Cardiac fibroblast (primary cell): ENCODE data around the gene SCTR.
A peak's percentile ranks its signal among the peaks of the same experiment; 100 is the strongest.

ENCODE experiments used
- DNase-seq, 2 donors: peaks; one replicate each; pipeline versions ENCODE4 v3.0.0 to v3.0.0-alpha.2; 2010; ENCODE audit warnings: low read depth in 2 of 2
- H3K4me3 ChIP-seq, 2 donors: replicated peaks in 1 of 2; 1 replicate in 1 of 2; 2 replicates in 1 of 2; pipeline ENCODE4 v1.5.1; 2011; ENCODE audit warnings: low read depth in 2 of 2, low read length in 2 of 2, mild to moderate bottlenecking in 2 of 2, moderate library complexity in 1 of 2
- TF ChIP-seq, protein P1 (sequence below): IDR thresholded peaks from one replicate; pipeline ENCODE4 v1.5.1; 2011; ENCODE audit warnings: low read depth, mild to moderate bottlenecking, low read length, inconsistent platforms

Gene SCTR

GRCh38 chr2:119487434-119488244, 36.6 kb downstream of the SCTR start:
- TF ChIP-seq, protein P1, sequence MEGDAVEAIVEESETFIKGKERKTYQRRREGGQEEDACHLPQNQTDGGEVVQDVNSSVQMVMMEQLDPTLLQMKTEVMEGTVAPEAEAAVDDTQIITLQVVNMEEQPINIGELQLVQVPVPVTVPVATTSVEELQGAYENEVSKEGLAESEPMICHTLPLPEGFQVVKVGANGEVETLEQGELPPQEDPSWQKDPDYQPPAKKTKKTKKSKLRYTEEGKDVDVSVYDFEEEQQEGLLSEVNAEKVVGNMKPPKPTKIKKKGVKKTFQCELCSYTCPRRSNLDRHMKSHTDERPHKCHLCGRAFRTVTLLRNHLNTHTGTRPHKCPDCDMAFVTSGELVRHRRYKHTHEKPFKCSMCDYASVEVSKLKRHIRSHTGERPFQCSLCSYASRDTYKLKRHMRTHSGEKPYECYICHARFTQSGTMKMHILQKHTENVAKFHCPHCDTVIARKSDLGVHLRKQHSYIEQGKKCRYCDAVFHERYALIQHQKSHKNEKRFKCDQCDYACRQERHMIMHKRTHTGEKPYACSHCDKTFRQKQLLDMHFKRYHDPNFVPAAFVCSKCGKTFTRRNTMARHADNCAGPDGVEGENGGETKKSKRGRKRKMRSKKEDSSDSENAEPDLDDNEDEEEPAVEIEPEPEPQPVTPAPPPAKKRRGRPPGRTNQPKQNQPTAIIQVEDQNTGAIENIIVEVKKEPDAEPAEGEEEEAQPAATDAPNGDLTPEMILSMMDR = no peak
- H3K4me3 ChIP-seq = no peak overlapping the region
- DNase-seq = no peak

DNA sequence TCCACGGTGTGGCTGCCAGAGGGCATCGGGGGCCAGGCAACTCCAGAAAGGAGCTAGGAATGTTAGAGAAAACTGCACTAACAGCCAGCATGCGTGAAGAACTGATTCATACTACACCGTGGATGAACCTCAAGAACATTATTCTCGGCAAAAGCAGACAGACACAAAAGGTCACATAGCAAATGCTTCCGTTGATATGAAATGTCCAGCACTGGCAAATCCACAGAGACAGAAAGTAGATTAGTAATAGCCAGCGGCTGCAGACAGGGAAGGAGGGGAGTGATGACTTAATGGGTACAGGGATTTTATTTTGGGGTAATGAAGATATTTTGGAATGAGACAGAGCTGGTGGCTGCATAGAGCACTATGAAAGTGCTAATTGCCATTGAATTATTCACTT, 37.4 kb downstream of the SCTR start:
- no peak overlapping the region for H3K4me3 ChIP-seq
- DNase-seq = peak; percentile 36 to 82
- TF ChIP-seq, protein P1 = no peak

- no peak overlapping the region for H3K4me3 ChIP-seq
- DNase-seq = no peak
- TF ChIP-seq, protein P1 = no peak
These were observed 38.0 kb downstream of the SCTR start for GRCh38 chr2:119486196-119486827.

DNA sequence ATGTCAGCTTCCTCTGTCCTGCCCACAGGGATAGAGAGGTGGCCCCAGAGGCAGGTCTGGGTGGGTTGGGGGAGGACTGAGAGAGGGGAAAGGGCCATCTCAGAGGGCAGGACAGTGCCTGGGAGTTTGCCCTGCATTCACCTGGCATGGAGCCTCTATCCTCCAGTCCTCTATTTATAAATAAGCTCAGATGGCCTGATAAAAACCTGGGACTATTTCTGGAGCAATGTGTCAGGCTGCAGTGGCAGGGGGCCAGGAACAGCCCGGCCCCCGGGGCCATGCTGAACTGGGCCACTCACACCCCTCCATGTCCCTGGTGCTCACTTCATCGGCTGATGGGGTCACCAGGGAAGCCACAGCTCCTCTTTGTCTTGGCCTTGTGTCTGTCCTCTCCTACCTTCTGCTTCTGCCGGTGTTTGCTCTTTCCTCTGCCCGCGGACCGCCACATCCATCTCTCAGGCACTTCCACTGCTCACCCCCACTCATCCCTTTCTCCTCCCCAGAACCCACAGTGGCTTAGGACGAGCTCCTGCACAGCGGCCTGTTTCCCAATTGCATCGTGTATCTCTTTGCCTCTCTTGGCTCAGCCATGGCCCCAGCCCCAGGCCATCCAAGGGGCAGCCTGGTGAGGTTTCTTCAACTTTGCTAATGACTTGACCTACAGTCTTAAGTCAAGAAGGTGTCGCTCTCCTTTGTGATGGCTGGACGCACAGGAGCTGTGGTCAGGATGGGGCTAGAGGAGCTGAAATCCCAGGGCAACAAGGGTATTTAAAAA, 38.8 kb downstream of the SCTR start:
- no peak for DNase-seq
- no peak overlapping the region for H3K4me3 ChIP-seq
- TF ChIP-seq, protein P1 = no peak

- no peak for DNase-seq
- no peak overlapping the region for H3K4me3 ChIP-seq
- TF ChIP-seq, protein P1 = no peak
These were observed 39.4 kb downstream of the SCTR start for GRCh38 chr2:119484834-119485233.

DNA sequence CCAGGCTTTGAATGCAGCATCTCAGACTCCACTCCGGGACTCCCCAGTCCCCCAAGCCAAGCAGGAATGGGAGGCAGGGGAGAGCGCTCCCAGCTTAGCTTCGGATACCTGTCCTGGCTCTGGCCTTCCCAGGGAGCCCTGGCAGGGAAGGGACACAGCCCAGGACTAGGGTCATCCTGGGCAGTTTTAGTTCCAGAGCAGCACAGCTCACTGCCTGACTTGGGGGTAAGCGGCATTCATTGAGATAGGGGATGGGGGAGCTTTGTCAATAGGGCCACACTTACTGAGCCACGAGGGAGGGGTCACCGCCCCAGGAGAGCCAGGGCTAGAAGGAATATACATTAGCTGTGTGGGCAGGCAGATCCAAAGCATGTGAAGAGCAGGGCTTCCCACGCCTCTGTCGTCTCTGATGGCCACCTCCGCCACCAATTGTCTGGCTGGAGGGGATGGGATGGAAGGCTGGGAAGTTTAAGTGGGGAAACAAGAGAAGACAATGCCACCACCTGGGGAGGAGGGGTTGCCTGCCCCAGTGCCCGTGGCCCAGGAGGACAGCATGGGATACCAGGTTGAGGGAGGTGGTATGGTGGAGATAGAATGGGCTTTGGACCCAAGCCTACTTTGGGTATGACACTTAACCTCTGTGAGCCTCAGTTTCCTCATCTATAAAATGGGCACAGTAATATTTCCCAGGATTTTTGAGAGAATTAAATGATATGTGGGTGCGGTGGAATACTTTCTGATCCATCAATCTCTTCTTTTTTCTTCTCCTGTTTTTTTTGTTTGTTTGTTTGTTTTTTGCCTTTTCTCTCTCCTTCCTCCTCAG, 40.2 kb downstream of the SCTR start:
- no peak overlapping the region for H3K4me3 ChIP-seq
- TF ChIP-seq, protein P1 = no peak

More for the DNA sequence above, 40.2 kb downstream of the SCTR start:
- DNase-seq = no peak
